ENCODE data around the gene TUSC2.

DNA sequence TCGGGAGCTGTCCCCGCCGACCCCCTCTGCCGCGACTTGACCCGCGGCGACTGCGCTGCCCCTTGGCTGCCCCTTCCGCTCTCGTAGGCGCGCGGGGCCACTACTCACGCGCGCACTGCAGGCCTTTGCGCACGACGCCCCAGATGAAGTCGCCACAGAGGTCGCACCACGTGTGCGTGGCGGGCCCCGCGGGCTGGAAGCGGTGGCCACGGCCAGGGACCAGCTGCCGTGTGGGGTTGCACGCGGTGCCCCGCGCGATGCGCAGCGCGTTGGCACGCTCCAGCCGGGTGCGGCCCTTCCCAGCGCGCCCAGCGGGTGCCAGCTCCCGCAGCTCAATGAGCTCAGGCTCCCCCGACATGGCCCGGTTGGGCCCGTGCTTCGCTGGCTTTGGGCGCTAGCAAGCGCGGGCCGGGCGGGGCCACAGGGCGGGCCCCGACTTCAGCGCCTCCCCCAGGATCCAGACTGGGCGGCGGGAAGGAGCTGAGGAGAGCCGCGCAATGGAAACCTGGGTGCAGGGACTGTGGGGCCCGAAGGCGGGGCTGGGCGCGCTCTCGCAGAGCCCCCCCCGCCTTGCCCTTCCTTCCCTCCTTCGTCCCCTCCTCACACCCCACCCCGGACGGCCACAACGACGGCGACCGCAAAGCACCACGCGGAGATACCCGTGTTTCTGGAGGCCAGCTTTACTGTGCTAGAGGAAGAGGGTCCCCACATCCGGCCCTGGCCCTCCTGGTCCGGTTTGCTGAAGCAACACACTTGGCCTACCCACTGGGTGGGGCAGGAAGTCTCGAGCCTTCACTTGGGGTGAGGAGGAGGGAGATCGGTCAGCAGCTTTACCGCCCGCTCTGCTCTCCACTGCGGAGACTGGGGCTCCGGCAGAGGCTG, 12.7 kb upstream of the TUSC2 start, which contains the start of gene RASSF1:
- TF ChIP-seq, protein P1, sequence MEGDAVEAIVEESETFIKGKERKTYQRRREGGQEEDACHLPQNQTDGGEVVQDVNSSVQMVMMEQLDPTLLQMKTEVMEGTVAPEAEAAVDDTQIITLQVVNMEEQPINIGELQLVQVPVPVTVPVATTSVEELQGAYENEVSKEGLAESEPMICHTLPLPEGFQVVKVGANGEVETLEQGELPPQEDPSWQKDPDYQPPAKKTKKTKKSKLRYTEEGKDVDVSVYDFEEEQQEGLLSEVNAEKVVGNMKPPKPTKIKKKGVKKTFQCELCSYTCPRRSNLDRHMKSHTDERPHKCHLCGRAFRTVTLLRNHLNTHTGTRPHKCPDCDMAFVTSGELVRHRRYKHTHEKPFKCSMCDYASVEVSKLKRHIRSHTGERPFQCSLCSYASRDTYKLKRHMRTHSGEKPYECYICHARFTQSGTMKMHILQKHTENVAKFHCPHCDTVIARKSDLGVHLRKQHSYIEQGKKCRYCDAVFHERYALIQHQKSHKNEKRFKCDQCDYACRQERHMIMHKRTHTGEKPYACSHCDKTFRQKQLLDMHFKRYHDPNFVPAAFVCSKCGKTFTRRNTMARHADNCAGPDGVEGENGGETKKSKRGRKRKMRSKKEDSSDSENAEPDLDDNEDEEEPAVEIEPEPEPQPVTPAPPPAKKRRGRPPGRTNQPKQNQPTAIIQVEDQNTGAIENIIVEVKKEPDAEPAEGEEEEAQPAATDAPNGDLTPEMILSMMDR (IDR thresholded peaks at IDR 0.05), result no peak
- peak in 3 of 4 donors; percentile 43 to 92 (median 72) for TF ChIP-seq POLR2A (IDR thresholded peaks at IDR 0.05)

All from esophagus squamous epithelium (tissue), 4 donors.